NCI-H345 (cell line): ENCODE results near the gene APP.

ENCODE experiments used
- DNase-seq: peaks from one replicate; lab custom pipeline; 2025; lab: John Stamatoyannopoulos, UW

Gene APP

GRCh38 chr21:26170471-26171257, at the start of gene APP:
Gene APP (minus strand): TSS chr21:26170770. CDS start chr21:26170620, 150 bp downstream.
- peak; percentile 91 for DNase-seq

DNA sequence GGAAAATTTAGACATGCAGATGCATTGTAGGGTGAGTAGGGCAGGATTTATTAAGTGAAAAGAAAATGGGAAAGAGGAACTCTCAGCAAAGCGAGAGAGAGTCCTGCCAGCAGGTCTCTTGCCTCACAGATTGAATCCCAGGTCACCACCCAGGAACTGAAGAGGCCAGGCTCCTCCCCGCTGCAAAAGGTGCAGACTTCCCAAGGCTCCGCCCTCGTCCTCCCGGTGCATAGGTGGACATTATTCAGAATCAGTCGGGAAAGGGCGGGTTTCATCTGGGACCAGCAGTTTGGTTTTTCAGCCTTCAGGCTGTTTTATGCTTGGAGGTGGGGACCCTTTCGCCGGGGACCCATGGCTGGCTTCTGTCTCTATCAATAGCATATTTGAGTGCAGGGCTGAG, 41.6 kb upstream of the APP start:
- no peak for DNase-seq

GRCh38 chr21:26210614-26211013, 40.0 kb upstream of the APP start:
- no peak for DNase-seq

DNA sequence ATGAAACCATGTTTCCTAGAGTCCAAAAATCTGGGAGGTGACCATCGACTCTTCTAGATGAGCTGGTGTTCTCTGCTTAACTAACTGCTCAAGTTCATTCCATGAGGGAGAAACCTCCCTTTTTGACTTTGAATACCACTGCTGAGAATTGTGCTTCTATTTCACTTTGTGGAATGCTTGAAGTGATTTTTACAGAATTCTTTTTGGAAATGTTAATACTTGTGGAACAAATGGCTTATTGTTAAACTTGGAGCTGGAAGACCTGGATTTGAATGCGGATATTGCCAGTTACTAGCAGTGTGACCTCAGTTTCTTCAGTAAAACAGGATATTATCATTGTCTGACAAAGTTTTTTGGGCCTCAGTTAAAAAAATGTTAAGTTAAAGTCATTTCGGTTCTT, 36.5 kb upstream of the APP start:
- DNase-seq: no peak

- no peak for DNase-seq
These were observed 28.9 kb upstream of the APP start for GRCh38 chr21:26199456-26199855.

DNA sequence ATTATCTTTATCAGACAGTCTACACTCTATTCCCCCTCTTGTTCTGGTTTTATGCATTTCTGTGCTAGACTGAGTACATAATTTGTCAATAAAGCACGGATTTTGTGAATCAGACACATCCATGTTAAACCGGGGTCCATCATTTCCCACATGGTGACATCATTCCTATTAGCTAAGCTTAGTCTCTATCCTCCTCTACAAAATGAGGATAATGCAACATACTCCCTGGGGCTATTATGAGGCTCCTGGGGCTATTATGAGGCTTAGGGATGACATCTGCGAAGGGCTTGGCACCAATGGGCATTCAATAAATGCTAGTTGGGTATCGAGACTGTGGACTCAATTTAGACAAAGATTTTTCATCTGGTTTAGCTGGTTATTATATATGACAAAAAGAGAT, 25.1 kb upstream of the APP start:
- DNase-seq: no peak

DNA sequence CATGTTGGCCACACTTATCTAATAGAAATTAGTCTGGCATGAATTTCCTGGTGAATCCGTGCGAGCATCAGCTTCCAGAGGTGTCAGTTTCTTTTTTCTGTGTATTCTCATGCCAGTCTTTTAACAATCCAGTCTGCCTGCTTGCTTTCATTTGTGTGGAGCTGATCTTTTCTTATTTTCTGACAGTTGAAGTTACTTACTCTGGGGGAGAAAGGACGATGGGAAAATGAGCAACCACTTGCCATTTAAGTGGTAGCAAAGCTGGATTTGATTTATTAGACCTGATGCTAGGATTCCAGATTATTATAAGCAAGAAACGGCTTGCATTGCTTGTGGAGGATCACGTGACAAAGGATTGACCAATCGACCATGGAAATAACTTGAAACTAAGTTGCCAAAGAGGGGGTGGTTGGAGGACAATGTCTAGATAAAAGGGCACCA, 24.3 kb upstream of the APP start:
- DNase-seq: no peak

DNA sequence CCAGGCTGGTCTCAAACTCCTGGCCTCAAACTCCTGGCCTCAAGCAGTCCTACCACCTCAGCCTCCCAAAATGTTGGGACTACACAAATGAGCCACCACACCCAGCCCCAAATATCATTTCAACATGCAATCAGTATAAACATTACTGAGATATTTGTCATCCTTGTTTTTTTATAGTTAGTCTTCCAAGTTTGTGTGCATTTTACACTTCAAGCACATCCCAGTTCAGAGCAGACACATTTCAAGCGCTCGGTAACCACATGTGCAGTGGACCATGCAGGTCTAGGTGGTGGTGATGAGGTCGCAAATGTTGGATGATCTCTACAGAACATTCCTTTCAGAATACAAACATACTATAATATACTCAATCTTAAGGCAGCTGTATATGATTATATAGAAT, 23.8 kb upstream of the APP start:
- no peak for DNase-seq

DNA sequence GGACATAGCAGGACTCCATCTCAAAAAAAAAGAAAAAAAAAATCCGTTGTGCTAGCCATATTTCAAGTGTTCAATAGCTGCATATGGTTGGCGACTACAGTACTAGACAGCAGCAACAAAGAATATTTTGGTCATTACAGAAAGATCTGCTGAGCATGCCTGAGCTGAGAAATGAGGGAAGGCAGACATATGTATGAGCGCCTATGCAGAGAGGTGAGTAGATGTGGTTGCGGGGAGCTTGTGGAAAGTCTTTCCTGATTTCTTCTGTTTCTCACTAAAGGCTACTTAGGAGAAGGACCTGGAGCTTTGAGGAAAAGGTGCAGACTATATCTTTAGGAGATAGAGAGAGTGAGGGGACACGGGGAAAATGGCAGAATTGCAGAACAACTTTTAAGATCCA, 21.0 kb upstream of the APP start:
- no peak for DNase-seq

DNA sequence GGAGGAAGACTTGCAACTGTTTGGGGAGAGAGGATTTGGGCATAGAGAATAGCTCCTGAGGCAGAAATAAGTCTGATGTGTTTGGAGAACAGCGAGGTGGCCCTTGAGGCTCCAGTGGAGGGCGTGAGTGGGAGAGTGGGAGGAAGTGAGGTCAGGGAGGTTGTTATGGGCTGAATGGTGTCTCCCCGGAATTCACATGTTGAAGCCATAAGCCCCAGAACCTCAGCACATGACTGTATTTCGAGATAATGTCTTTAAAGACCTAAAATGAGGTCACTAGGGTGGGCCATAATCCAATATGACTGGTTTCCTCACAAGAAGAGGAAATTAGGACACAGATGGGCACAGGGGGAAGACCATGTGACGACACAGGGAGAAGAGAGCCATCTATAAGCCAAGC, 17.9 kb upstream of the APP start:
- DNase-seq: no peak

- no peak for DNase-seq
These were observed 14.9 kb upstream of the APP start for GRCh38 chr21:26185446-26185845.

DNA sequence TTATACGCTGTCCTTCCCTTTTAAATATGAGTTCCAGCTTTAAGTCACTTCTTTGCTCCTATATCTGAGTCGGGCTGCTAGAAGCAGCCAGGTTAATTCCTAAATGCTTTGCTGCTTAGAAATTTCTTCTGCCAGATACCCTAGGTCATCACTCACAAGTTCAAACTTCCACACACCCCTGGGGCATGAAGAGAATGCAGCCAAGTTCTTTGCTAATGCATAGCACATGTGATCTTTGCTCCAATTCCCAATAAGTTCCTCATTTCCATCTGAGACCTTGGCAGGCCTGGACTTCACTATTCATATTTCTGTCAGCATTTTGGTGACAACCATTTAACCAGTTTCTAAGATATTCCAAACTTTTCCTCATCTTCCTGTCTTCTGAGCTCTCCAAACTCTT, 14.5 kb upstream of the APP start:
- no peak for DNase-seq

DNA sequence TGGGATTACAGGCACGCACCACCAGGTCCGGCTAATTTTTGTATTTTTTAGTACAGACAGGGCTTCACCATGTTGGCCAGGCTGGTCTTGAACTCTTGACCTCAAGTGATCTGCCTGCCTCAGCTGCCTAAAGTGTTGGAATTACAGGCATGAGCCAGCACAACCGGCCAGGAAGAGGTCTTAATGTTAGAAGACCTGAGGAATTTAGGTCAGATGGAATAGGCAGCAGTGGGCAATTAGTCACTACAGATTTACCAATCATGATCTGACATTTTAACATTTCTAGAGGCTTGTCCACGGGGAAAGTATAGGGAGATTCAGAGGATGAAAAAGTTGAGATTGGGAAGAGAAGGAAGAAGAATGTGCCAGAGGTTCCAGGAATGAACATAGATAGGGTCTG, 8.9 kb upstream of the APP start:
- no peak for DNase-seq

DNA sequence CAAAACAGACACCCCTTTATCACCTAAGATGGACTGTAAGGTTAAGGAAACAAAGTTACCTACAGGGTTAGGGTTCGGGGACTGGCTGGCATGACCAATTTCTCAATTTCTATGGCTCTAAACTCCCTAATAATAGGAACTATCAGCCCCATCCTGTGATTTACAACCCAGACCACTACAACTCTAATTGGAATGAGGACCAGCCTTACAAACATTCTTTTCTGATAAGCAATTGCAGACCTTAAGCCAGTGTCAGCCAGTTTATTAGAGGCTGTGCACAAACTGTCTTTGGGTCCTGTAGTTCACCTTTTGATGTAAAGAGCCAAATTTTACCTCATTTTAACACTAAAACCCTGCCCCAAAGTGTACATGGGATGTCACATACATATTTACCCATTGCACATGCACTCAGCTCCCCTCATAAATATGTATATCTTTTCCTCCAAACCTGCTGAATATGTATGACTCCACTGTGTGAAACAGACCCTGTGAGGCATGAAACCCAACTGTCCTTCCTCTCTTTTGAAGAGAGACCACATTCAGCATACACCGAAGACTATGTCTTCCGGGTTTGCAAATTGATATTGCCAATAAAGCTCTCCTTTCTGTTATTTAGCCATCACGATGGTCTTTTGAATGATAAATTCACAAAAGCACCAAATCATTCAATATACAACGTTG, 7.3 kb upstream of the APP start:
- no peak for DNase-seq

GRCh38 chr21:26177187-26177586, 6.6 kb upstream of the APP start:
- no peak for DNase-seq

- DNase-seq: peak; percentile 47
These were observed 909 bp upstream of the APP start for GRCh38 chr21:26171258-26172100.

DNA sequence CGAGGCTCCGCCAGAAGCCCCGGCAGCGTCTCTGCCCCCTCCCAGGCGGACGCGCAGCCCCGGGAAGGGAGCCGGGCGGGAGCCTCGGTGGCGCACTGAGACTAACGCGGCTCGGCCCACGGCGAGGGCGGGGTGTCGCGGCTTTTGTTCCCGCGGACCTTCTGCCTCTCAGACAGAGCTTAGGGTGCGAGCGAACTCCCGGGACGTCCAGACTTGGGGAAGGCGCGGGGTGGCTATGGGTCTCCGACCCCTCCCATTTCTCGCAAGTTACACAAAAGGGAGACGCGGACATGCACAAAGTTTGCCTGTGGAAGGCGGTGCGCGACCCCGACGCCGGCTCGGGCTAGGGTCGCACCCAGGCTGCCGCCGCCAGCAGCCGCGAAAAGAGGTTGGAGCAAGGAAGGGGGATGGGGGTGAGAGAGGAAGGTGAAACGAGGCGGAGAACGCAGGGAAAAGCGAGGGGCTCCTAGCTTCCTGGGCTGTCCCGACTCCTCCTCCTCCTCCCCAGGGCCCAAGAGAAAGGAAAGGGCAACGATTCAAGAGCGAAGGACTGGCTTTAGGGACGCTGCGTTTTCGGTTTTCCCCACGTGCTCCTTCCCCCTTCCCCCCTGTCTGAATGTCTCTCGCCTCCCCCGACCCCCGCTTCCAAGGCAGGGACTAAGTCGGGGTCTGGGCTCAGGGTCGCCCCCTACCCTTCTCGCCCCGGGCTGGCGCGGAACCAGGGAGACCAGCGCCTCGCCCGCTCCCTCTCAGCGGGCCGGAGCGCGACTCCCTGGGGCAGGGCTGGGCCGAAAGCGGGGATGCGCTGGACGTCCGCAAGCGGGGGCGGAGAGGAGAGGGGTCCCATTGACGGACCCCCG, 729 bp downstream of the APP start:
- peak; percentile 67 for DNase-seq

- peak; percentile 80 for DNase-seq
These were observed 1.4 kb downstream of the APP start for GRCh38 chr21:26169061-26169610.

DNA sequence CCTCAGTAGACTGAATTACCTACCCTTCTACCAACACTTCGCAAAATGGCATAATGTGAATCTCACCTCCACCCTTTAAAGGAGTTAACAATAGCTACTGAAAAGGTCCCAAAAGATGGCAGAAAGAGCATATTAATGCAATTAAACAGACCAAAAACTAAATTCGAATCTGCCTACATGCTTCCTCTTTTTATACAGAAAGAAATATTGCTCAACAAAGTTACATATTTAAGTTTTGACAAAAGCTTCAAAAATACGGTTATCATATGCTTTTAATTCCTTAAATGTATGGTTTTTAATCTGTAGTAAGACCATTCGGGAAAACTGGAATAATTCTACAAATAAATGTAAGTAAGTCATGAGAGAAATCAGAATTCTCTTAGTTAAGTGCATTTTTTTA, 2.2 kb downstream of the APP start:
- DNase-seq: no peak

- DNase-seq: no peak
These were observed 3.0 kb downstream of the APP start for GRCh38 chr21:26167593-26167992.

DNA sequence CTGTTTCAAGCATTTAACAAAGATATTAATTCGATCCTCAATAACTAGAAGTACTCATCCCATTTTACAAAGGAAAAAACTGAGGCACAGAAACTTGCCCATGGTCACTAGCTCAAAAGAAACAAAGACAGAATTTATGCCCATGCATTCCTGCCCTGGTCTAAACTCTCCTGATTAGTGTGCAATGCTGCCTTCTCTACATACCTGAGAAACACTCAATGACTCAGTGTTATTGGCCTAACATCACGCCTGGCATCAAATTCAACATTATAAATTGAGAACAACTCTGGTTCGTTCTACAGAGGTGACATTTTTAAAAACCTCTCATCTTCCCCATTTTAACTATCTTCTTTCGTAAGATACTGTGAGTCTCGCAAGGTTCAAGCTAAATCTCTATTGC, 5.2 kb downstream of the APP start:
- DNase-seq: no peak

- no peak for DNase-seq
These were observed 6.3 kb downstream of the APP start for GRCh38 chr21:26164311-26164710.
